ENCODE measurements around the gene PRSS12. TPM values are rescaled to one million over a fixed set of nuclear protein-coding genes. Genes with fewer than 3 reads are reported as not detected.

Gene PRSS12
- total and polyA plus RNA-seq, 9 donors = 0.35 to 5.9 (median 1.2) TPM

DNA sequence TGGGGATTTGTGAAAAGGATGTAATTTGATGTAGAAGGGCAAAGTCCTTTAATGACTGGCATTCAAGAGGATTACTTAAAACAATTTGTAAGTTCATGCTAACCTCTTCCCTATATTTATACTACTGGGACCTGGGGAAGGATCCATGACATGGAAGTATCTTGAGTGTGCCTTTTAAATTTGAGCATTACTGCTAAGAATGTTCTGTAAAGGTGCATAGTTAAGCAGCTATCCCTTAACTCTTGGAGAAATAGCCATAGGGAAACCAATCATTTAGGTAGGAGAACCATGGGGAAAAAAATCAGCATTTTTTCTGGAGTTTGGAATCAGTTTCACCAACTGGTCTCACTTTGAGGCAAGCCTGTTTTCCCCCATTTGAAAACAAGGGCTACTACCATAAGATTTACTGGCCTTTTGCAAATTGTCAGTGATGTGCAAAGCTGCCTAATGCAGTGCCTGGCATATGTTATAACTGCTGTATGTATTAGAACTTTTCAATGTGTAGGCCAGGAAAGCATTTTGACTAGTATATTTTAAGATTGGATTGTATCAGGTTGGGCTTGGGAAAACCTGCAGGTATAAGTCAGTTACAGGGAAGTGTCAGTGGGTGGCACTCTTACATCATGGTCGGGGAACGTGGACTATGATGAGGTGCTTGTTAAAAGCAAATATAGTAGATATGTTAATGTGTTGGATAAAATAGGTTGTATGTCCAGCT is 72.1 kb downstream of the PRSS12 start:
- DNase-seq = peak in 3 of 5 donors; percentile 26 to 49 (median 27)
- Histone ChIP-seq H3K4me1 (ENCODE audit: insufficient read depth) (peaks cover 3% of the 10 kb centered on the region), H3K27me3 (no peaks in the 10 kb centered on the region), H3K9me3 (no peaks in the 10 kb centered on the region), H3K27ac (no peak overlapping the region), H3K36me3 (no peaks in the 10 kb centered on the region), H3K4me3 (no peak overlapping the region)
- no peak for TF ChIP-seq EP300 (IDR thresholded peaks at IDR 0.05)
- TF ChIP-seq, protein P1, sequence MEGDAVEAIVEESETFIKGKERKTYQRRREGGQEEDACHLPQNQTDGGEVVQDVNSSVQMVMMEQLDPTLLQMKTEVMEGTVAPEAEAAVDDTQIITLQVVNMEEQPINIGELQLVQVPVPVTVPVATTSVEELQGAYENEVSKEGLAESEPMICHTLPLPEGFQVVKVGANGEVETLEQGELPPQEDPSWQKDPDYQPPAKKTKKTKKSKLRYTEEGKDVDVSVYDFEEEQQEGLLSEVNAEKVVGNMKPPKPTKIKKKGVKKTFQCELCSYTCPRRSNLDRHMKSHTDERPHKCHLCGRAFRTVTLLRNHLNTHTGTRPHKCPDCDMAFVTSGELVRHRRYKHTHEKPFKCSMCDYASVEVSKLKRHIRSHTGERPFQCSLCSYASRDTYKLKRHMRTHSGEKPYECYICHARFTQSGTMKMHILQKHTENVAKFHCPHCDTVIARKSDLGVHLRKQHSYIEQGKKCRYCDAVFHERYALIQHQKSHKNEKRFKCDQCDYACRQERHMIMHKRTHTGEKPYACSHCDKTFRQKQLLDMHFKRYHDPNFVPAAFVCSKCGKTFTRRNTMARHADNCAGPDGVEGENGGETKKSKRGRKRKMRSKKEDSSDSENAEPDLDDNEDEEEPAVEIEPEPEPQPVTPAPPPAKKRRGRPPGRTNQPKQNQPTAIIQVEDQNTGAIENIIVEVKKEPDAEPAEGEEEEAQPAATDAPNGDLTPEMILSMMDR (IDR thresholded peaks at IDR 0.05) = peak in 1 of 3 donors; percentile 27
- intact Hi-C loops (cut with DNase I) = no loop called here
- 8 to 14% (median 13%) methylated on average over 2 of the region's 2 CpGs for WGBS, 3 donors

DNA sequence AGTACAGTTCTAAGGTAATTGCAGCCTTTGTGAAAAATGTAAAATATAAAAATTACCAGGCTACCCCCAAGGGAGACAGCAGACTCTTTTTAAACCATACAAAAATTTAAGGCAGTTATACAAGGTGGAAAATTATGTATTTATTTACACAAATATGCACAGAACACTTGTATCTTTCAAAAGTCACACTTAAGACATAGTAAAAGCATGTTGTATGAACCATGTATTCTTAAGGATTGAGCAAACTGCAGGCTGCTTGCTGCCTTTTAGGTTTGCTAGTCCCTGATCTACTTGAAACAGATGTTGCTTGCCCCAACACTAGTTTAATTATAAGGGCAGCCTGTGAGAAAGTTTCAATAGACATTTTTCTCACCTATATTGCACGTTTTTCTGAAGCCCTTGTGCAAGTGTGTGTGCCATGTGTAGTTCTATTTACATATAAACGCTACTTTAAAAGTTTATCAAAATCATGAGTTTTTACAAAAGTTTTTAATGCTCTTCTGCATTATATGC is 72.8 kb downstream of the PRSS12 start:
- TF ChIP-seq EP300 (IDR thresholded peaks at IDR 0.05) = no peak
- TF ChIP-seq, protein P1 (IDR thresholded peaks at IDR 0.05) = no peak
- TF ChIP-seq POLR2A (IDR thresholded peaks at IDR 0.05) = no peak
- intact Hi-C loops (cut with DNase I) = no loop called here
- no peaks in the 10 kb centered on the region for H3K36me3 ChIP-seq
- H3K27ac ChIP-seq = peak overlapping the region in 1 of 2 donors; percentile 10
- no peaks in the 10 kb centered on the region for H3K27me3 ChIP-seq
- 13 to 25% (median 16%) methylated on average over 2 of the region's 2 CpGs for WGBS, 3 donors
- DNase-seq = no peak
- H3K9me3 ChIP-seq = no peaks in the 10 kb centered on the region
- peak overlapping the region; percentile 80 for H3K4me3 ChIP-seq
- peaks cover 3% of the 10 kb centered on the region for H3K4me1 ChIP-seq (ENCODE audit: insufficient read depth)

DNA sequence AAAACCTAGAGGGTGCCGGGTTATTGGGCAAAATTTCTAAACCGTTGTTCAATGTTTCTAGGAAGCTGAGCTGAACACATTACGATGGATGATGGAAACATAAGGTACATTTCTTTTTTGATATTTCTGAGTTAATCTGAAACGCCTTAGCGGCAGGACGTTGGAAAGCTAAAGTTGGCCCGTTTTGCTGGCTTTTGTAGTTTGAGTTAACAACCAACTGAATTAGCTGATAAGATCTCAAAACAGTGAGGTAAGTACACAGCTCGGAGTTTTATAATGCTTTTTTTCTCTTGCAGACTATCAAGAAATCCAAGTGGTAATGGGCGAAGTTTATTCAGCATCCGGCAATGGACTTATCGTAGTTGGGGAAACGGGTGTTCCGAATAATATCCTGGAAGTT is 73.5 kb downstream of the PRSS12 start:
- intact Hi-C loops (cut with DNase I) = no loop called here
- DNase-seq = no peak
- 2 to 8% (median 4%) methylated on average over 13 of the region's 13 CpGs for WGBS, 3 donors
- Histone ChIP-seq H3K9me3 (no peaks in the 10 kb centered on the region), H3K4me1 (ENCODE audit: insufficient read depth) (peaks cover 3% of the 10 kb centered on the region), H3K27ac (peak overlapping the region; percentile 81 to 97), H3K27me3 (no peaks in the 10 kb centered on the region), H3K36me3 (no peaks in the 10 kb centered on the region), H3K4me3 (peak overlapping the region; percentile 80)
- TF ChIP-seq POLR2A (IDR thresholded peaks at IDR 0.05) = no peak
- TF ChIP-seq EP300 (IDR thresholded peaks at IDR 0.05) = no peak
- TF ChIP-seq, protein P1 (IDR thresholded peaks at IDR 0.05) = no peak

DNA sequence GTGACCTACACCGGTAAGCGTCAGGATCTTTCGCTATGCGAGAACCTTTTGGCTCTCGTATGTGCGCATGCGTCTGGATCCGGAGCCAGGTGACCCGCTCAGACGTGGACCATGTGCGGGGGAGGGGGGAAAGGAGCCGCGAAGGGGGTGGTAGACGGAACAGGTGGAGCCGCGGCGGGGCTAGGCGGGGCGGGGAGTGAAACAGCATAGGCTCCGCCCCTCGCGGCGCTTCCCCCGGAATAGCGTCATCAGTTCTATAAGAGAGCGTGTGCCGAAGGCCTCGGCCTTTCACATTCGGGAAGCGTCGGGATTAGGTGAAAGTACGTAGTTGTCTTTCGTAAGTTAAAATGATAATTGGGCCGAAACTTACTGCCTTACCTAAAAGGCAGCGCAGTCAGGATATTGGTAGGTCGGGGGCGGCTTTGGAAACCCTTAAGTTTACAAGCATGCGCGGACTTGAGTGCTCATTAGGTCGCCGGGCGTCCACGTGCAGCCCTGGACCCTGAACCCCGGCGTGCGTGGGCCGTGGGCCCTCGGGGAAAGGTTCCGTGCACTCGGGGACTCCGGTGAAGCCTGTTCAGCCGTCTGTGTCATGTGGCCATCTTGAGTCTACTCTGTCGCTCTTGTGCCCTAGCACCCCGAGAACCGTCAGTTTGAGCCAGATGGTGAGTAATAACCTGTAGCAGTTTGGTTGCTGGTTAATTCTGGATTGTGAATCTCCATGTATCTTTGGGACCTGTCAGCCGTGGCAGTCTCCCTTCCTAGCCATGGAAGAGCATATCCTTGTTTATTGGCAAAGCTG is 74.1 kb downstream of the PRSS12 start:
- Histone ChIP-seq H3K9me3 (no peaks in the 10 kb centered on the region), H3K36me3 (no peaks in the 10 kb centered on the region), H3K27me3 (no peaks in the 10 kb centered on the region), H3K4me3 (peak overlapping the region; percentile 80), H3K4me1 (ENCODE audit: insufficient read depth) (peaks cover 3% of the 10 kb centered on the region), H3K27ac (peak overlapping the region; percentile 81 to 97)
- 0 to 1% (median 0%) methylated on average over 54 to 56 of the region's 56 CpGs for WGBS, 3 donors
- intact Hi-C loops (cut with DNase I) = no loop called here
- peak; percentile 95 to 97 (median 95) for DNase-seq
- TF ChIP-seq, protein P1 (IDR thresholded peaks at IDR 0.05) = peak in 1 of 3 donors; percentile 15
- TF ChIP-seq POLR2A (IDR thresholded peaks at IDR 0.05) = peak; percentile 81
- no peak for TF ChIP-seq EP300 (IDR thresholded peaks at IDR 0.05)

Data from ovary (tissue), 9 donors.